Activated T-cell treated with anti-CD3 and anti-CD28 coated beads for 48 hours (primary cell): ENCODE measurements around the gene NABP1.

Experiments used
- DNase-seq: peaks from one replicate; pipeline ENCODE4 v3.0.0-alpha.2; 2020; ENCODE audit warnings: low read depth

The NABP1 gene

GRCh38 chr2:191707542-191707941 is 29.6 kb downstream of the NABP1 start:
- no peak for DNase-seq

GRCh38 chr2:191710411-191710900 is 32.5 kb downstream of the NABP1 start:
- no peak for DNase-seq

GRCh38 chr2:191711621-191712020 is 33.7 kb downstream of the NABP1 start:
- DNase-seq, result no peak

- no peak for DNase-seq
Observed at GRCh38 chr2:191713837-191714236, 35.9 kb downstream of the NABP1 start.

GRCh38 chr2:191714925-191715324 is 37.0 kb downstream of the NABP1 start:
- DNase-seq, result no peak

GRCh38 chr2:191715471-191715870 is 37.5 kb downstream of the NABP1 start:
- DNase-seq, result no peak

GRCh38 chr2:191719261-191719660 is 41.3 kb downstream of the NABP1 start:
- DNase-seq, result no peak

GRCh38 chr2:191719938-191720337 is 42.0 kb downstream of the NABP1 start:
- no peak for DNase-seq

GRCh38 chr2:191721331-191721730 is 43.4 kb downstream of the NABP1 start:
- no peak for DNase-seq

GRCh38 chr2:191724015-191724414 is 46.1 kb downstream of the NABP1 start:
- DNase-seq, result no peak

GRCh38 chr2:191728750-191729624 is 51.1 kb downstream of the NABP1 start:
- DNase-seq, result no peak

GRCh38 chr2:191730263-191730662 is 52.3 kb downstream of the NABP1 start:
- no peak for DNase-seq
